OCI-LY7 (cell line): ENCODE data around the gene APOBEC3A. TPM values are rescaled to one million over a fixed set of nuclear protein-coding genes. Genes with fewer than 3 reads are reported as not detected.

ENCODE experiments used
- BruUV-seq: library from RNA; stranded (reverse); fragments of 400-500 nt; replicated peaks from 2 replicates; lab custom pipeline; 2021; lab: Mats Ljungman, UMichigan
- CTCF ChIA-PET: fragments of 300-600 bp; sonication (Branson Sonifier 250); formaldehyde crosslinking; loops from one replicate; lab custom pipeline; 2022; ENCODE audit warnings: antibody characterized with exemption; ENCODE audit not compliant: unreplicated experiment; lab: Charles Lee
- POLR2A ChIA-PET: fragments of 300-600 bp; sonication (Branson Sonifier 250); formaldehyde crosslinking; loops from one replicate; lab custom pipeline; 2022; ENCODE audit warnings: antibody characterized with exemption; lab: Charles Lee
- DNase-seq: peaks from one replicate; pipeline ENCODE4 v3.0.0-alpha.2; 2015; ENCODE audit warnings: low spot score
- H2AFZ ChIP-seq: fragments of 200-600 bp; sonication (generic), shearing (Covaris generic); 2 replicates; pipeline ENCODE4 v1.6.1; 2014; ENCODE audit warnings: mild to moderate bottlenecking, antibody characterized with exemption, low read length, moderate library complexity
- H3K27ac ChIP-seq: fragments of 200-600 bp; sonication (generic); 2 replicates; pipeline ENCODE4 v1.5.1; 2014; ENCODE audit warnings: mixed run types, low read depth, mild to moderate bottlenecking, moderate library complexity, low read length, inconsistent platforms; ENCODE audit not compliant: poor library complexity, severe bottlenecking
- H3K36me3 ChIP-seq: fragments of 200-600 bp; sonication (generic); 2 replicates; pipeline ENCODE4 v1.6.1; 2014; ENCODE audit warnings: mild to moderate bottlenecking, antibody characterized with exemption, low read length, moderate library complexity, mixed read lengths; ENCODE audit not compliant: insufficient read depth
- H3K4me1 ChIP-seq: fragments of 200-600 bp; sonication (generic); 2 replicates; pipeline ENCODE4 v1.5.1; 2014; ENCODE audit warnings: mild to moderate bottlenecking, low read length; ENCODE audit not compliant: insufficient read depth, poor library complexity, severe bottlenecking
- H3K4me2 ChIP-seq: fragments of 200-600 bp; sonication (generic); 2 replicates; pipeline ENCODE4 v1.6.1; 2014; ENCODE audit warnings: mild to moderate bottlenecking, low read length
- H3K4me3 ChIP-seq: fragments of 200-600 bp; sonication (generic); 2 replicates; pipeline ENCODE4 v1.5.1; 2014; ENCODE audit warnings: mild to moderate bottlenecking, low read depth, low read length; ENCODE audit not compliant: poor library complexity, severe bottlenecking
- H3K79me2 ChIP-seq: fragments of 200-600 bp; sonication (generic); 2 replicates; pipeline ENCODE4 v1.6.1; 2016; ENCODE audit warnings: low read depth, mild to moderate bottlenecking, low read length, moderate library complexity, mixed read lengths; ENCODE audit not compliant: insufficient read depth
- H3K9me2 ChIP-seq: fragments of 200-600 bp; sonication (generic); 2 replicates; pipeline ENCODE4 v1.6.1; 2016; ENCODE audit warnings: mild to moderate bottlenecking, low read length, mixed read lengths; ENCODE audit not compliant: insufficient read depth
- H3K9me3 ChIP-seq: fragments of 200-600 bp; sonication (generic); 2 replicates; pipeline ENCODE4 v1.6.1; 2014; ENCODE audit warnings: mild to moderate bottlenecking, mixed run types, low read length, mixed read lengths
- H4K20me1 ChIP-seq: fragments of 200-600 bp; sonication (generic); 2 replicates; pipeline ENCODE4 v1.6.1; 2014; ENCODE audit warnings: mild to moderate bottlenecking, antibody characterized with exemption, low read length, moderate library complexity, mixed read lengths; ENCODE audit not compliant: insufficient read depth
- CTCF ChIP-seq: fragments of 200-600 bp; sonication (generic); conservative IDR thresholded peaks from 2 replicates; pipeline ENCODE4 v1.5.1; 2014; ENCODE audit warnings: mild to moderate bottlenecking, antibody characterized with exemption, low read length, moderate library complexity, mixed read lengths
- EZH2phosphoT487 ChIP-seq: fragments of 200-600 bp; sonication (generic); IDR thresholded peaks from 2 replicates; pipeline ENCODE4 v1.6.1; 2018; ENCODE audit warnings: low read depth, borderline replicate concordance, mild to moderate bottlenecking, mixed run types, antibody characterized with exemption, low read length, moderate library complexity, mixed read lengths
- intact Hi-C: fragments of 100-400 bp; cut with micrococcal nuclease; formaldehyde crosslinking; loops from one replicate; pipeline ENCODE4 v1.10.0; 2022; ENCODE audit not compliant: unreplicated experiment
- total RNA-seq, 2 experiments: library from RNA; depleted of rRNA in 1 of 2; stranded (reverse); fragments of >200 nt in 1 of 2; shearing (Covaris generic) in 1 of 2; gene quantifications; 2 replicates each; pipeline ENCODE4 v1.2.3, GENCODE V29; 2014 to 2022

Gene APOBEC3A
- total RNA-seq, 2 experiments from 2014 or later: not detected

GRCh38 chr22:38947321-38948140 lies 9.9 kb upstream of the APOBEC3A start:
- no peaks in the 10 kb centered on the region for H3K4me1 ChIP-seq
- no peaks in the 10 kb centered on the region for H4K20me1 ChIP-seq
- intact Hi-C loops: no loop called here
- no peak overlapping the region for H3K27ac ChIP-seq
- no peaks in the 10 kb centered on the region for H3K9me3 ChIP-seq
- no peaks in the 10 kb centered on the region for H3K9me2 ChIP-seq
- H3K36me3 ChIP-seq: no peaks in the 10 kb centered on the region
- no peaks in the 10 kb centered on the region for H3K79me2 ChIP-seq
- no peak for TF ChIP-seq EZH2phosphoT487
- ChIA-PET CTCF (no interaction called here), POLR2A (no interaction called here)
- DNase-seq: no peak
- no peak overlapping the region for H2AFZ ChIP-seq
- BruUV-seq: no TSS peak
- no peak overlapping the region for H3K4me3 ChIP-seq
- no peak overlapping the region for H3K4me2 ChIP-seq

GRCh38 chr22:38948181-38948940 lies 9.0 kb upstream of the APOBEC3A start:
- BruUV-seq: no TSS peak
- H3K36me3 ChIP-seq: no peaks in the 10 kb centered on the region
- no peaks in the 10 kb centered on the region for H3K9me3 ChIP-seq
- H3K9me2 ChIP-seq: no peaks in the 10 kb centered on the region
- CTCF ChIA-PET: interaction anchor here (0.6 kb wide), 1 partner anchor 21 kb away, joined by 3 read pairs; no protein-coding TSS in a partner anchor
- no peak overlapping the region for H3K4me3 ChIP-seq
- no peak overlapping the region for H3K4me2 ChIP-seq
- TF ChIP-seq CTCF: no peak
- no peak for TF ChIP-seq EZH2phosphoT487
- no peak for DNase-seq
- no peak overlapping the region for H2AFZ ChIP-seq
- POLR2A ChIA-PET: no interaction called here
- intact Hi-C loops: no loop called here
- no peaks in the 10 kb centered on the region for H3K79me2 ChIP-seq
- no peaks in the 10 kb centered on the region for H4K20me1 ChIP-seq
- no peak overlapping the region for H3K27ac ChIP-seq
- no peaks in the 10 kb centered on the region for H3K4me1 ChIP-seq

DNA sequence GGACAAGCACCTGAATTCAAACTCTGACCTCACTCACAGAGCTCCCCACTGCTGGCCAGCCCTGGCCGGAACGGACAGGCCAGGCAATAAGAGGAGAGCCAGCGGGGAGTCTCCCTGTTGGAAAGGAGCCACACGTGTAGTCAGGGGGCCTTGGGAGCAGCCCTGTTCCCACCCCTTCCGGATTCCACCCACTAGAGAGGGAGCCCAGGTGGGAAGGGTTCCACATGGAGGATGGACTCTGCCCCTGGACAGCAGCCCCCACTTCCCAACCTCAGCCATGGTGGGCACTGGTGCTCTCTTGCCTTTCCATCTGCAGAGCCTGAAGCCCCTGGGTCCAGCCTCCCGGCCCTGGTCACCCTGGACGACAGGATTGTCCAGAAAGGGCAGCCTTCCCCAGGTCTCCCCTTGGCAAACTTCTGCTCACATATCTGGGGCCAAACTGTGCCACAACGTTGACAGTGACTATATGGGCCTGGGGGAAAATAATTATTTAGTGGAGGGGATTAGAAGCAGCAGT lies 7.5 kb upstream of the APOBEC3A start:
- Histone ChIP-seq H2AFZ (no peak overlapping the region), H3K9me2 (no peaks in the 10 kb centered on the region), H3K79me2 (no peaks in the 10 kb centered on the region), H3K4me1 (no peaks in the 10 kb centered on the region), H4K20me1 (no peaks in the 10 kb centered on the region), H3K4me3 (no peak overlapping the region), H3K9me3 (no peaks in the 10 kb centered on the region), H3K4me2 (no peak overlapping the region), H3K27ac (no peak overlapping the region), H3K36me3 (no peaks in the 10 kb centered on the region)
- POLR2A ChIA-PET: interaction anchor here (0.7 kb wide), 1 partner anchor 49 kb away, joined by 3 read pairs; no protein-coding TSS in a partner anchor
- BruUV-seq: no TSS peak
- DNase-seq: no peak
- TF ChIP-seq EZH2phosphoT487 (no peak), CTCF (no peak)
- CTCF ChIA-PET: no interaction called here
- intact Hi-C loops: no loop called here
